ENCODE data around the gene CHIC2.

Gene CHIC2

DNA sequence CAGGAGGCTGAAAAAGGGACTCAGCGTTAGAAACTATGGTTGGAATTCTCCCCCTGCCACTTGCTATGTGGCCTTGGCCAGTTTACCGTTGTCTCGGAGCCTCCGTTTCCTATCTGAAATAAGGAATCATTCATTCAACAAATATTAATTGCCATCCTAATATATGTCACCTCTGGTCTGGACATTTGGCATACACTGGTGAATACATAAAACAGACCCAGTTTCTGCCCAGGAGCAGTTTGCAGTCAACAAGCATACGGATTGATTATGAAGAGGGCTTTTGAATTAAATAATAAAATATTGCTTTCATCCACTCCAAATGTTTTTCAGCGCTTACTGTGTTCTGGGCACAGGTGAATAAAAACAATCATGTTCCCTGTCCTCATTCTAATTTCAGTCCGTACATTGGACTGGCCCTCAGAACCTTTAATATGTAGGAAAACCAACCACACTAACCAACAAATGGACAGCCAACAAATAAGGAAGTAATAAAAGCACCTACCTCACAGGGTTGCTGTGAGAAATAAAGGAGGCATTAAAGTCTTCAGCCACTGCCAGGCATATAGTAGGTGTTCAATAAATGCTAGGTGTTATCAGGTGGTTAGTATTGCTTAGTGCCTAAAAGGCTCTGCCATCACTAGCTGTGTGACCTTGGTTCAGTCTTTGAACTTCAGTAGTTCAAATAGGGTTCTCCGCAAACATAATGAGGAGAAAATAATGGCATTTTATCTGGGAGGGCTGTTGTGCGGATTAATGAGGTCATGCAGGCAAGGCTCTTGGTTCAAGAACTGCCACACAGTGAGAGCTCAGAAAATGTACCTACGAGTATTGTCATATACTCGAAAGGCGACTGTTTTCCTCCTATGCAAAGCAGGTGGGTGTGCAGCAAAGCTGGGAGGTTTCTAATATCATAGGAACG is 28.3 kb upstream of the CHIC2 start:
- no peak for DNase-seq

DNA sequence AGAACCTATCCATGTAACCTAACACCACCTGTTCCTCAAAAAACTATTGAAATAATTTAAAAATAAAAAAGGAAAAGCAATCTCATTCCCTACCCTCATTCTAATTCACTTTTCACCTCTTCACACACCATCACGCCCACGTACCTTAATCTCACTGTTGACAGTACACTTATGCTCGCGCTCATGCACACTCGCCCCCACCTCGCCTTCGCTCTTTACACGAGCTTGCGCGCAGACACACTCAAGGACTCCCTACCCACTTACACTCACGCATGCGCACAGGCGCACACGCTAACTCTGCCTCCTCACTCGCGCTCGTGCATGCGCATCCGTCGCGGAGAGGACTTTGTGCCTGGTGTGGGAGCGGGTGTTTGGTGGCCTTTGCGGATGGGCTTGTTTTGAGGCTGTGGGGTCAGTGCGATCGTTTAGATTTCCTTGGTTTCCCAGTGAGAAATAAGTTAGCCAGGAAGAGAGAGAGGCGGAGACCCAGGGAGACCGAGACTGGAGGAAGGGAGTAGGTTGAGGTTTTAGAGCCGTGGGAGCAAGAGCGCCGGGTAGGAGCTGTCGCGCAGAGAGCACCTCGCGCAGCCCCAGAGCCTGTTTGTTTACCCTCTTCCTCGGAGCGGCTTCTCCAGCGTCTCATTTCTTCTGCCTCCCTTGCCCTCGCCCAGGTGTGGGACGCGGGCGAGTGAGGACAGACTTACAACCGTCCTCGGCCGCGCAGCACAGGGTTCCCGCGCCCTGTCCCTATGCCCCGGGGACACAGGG is 27.4 kb upstream of the CHIC2 start:
- peak; percentile 77 for DNase-seq

- DNase-seq: no peak
These were observed 26.6 kb upstream of the CHIC2 start for GRCh38 chr4:54090804-54091623.

GRCh38 chr4:54090404-54090803 is 26.0 kb upstream of the CHIC2 start:
- no peak for DNase-seq

DNA sequence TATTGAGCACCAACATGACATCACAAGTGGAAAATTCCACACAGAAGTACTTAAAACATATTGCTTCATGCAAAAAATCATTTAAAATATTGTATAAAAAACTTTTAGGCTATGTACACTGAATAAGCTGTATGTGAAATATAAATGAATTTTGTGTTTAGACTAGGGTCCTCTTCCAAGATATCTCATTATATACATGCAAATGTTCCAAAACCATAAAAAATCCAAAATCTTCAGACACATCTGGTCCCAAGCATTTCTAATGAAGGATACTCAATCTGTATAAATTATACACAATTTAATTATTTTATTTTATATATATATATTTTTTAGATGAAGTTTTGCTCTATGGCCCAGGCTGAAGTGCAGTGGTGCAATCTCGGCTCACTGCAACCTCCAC is 25.5 kb upstream of the CHIC2 start:
- no peak for DNase-seq

GRCh38 chr4:54085284-54085683 is 20.9 kb upstream of the CHIC2 start:
- DNase-seq: no peak

DNA sequence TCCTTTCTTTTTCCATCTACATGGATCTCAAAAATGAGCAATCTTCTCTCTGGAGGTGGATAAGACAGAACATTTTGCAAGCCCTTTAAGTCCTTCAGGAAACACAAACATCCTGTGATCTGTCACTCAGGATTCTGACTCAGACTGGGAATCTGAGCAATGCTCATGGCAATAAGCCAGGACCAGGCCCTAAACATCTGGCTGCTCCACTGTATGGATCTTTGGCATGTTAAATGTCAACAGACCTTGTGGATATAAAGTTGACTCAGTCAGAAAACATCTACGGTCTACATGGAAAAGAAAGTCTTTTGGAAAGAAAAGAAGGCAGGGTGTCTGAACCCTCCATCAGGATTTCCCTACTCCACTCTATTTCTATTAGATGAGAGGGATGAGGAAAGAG is 17.8 kb upstream of the CHIC2 start:
- no peak for DNase-seq

DNA sequence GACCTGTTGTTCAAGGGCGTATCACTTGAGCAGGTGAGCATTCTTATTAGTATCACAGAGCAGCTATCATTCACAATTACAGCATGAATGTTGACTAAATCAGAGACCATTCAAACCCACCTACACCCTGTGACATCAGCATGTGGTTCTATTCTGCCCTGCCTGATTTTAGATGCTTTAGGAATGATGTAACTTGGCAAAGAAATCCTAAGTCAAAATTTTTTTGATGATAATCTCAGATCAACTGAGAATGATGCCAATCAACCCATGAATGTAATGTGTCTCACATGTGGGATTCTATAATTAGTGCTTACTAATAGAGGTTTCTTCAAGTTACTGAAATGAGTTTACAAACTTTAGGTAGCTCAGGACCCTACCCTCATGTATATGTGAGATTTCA is 13.4 kb upstream of the CHIC2 start:
- DNase-seq: no peak

DNA sequence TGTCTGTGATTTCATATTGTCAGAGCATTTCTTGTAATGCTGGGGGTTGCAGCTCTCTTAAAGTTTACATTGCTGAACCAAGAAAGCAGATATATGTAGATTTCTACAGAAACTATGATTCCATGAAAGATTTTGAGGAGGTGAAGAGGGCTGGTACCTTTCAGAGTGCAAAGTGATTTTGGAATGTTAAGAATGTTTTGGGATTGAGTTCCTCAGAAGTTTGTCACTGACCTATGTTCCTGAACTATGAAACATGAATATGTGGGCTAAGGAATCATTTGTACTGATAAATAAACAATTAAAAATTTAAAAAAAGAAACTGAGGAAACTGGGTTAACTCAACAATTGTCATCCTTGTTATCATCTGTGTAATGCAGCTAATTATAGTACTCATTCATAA is 12.3 kb upstream of the CHIC2 start:
- no peak for DNase-seq

- DNase-seq: no peak
These were observed 10.0 kb upstream of the CHIC2 start for GRCh38 chr4:54074381-54074780.

GRCh38 chr4:54073271-54073880 is 9.0 kb upstream of the CHIC2 start:
- DNase-seq: no peak

GRCh38 chr4:54067166-54067565 is 2.8 kb upstream of the CHIC2 start:
- DNase-seq: peak; percentile 55

GRCh38 chr4:54066718-54067129 is 2.3 kb upstream of the CHIC2 start:
- no peak for DNase-seq

GRCh38 chr4:54066088-54066415 is 1.6 kb upstream of the CHIC2 start:
- no peak for DNase-seq

GRCh38 chr4:54065282-54066087 is 1.1 kb upstream of the CHIC2 start:
- DNase-seq: no peak

DNA sequence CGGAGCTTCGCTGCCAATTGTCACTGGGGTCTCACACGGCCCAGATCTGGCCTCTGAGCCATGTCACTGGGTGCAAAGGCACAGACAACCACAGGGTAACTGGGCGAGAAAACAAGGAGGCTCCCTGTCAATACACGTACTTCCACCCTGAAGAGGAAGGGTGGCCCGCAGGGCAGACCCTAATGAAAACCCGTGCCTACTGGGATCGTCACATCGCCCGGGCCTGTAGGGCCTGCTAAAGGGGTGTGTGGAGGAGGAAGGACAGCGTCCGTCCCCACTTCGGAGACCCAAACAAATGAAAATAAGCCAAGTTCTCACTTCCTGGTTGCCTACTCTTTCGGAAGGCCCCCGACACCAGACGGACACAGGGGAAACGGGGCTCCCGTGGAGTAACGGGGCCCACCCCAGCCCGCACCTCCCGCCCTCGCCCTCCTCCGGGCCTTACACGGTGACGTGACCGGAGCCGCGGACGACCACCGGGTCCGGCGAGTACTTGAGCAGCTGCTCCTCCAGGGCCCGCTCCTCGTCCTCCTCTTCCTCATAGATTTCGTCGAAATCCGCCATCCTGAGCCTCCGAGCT is 578 bp downstream of the CHIC2 start:
- DNase-seq: peak; percentile 61

DNA sequence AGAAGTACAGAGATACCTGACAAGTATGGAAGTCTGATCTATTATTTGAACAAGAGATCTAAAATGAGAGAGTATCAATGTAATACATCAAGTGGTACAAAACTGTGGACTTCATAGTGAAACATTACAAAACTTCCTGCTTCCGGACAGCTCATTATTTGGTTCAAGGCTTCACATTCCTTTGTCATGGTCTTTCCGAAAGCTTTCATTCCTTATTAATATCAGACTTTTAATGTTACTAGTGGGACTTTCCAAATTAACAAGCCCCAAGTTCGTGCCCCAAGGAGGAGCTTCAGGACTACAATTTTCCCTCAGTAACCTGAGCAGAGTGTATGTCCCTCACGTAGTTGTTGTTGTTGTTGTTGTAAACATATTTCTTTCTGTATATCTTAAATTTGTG is 1.2 kb downstream of the CHIC2 start:
- DNase-seq: no peak

GRCh38 chr4:54062392-54062791 is 2.0 kb downstream of the CHIC2 start:
- no peak for DNase-seq

- DNase-seq: no peak
These were observed 2.5 kb downstream of the CHIC2 start for GRCh38 chr4:54061873-54062272.

DNA sequence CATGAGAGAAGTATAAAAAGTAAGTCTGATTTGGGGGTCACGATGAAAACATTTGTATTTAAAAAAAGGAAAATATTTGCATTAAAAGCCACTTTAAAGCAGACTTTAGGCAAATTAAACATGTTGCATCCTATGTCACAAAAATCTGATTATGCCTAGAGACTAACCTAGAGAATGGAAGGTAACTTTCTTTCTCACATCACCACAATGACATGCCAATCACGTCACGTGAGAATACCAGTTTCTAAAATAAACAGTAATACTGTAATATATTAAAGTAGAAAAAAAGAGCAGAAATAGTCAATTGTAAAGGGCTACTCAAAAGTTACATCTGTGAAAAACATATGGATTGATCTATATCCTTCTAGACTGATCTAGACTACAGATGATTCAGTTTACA is 3.3 kb downstream of the CHIC2 start:
- DNase-seq: no peak

DNA sequence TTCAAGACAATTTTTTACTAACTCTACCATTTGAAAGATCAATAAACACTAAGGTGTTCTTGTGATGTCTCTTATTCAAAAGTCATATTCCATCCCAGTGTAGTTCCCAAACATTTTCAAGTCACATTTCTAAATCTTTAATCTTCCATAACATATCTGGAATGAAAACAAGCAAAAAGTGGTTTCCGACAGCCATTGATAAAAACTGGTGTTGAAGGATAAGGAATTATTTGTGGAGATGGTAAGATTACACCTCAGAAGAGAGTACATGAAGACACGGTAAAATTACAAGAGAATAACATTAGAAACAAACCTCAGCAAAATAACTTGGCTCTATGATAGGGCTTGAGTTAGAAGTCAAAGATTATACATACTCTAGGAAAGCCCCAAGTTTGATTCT is 4.3 kb downstream of the CHIC2 start:
- no peak for DNase-seq

- no peak for DNase-seq
These were observed 6.2 kb downstream of the CHIC2 start for GRCh38 chr4:54058171-54058570.

Data from left hindlimb (tissue), 1 donor.